GM19238 (cell line): ENCODE data around the gene NDST4.

ENCODE experiments used
- DNase-seq: peaks from one replicate; pipeline ENCODE4 v3.0.0; 2011; ENCODE audit warnings: low spot score; ENCODE audit not compliant: insufficient read length

Gene NDST4

DNA sequence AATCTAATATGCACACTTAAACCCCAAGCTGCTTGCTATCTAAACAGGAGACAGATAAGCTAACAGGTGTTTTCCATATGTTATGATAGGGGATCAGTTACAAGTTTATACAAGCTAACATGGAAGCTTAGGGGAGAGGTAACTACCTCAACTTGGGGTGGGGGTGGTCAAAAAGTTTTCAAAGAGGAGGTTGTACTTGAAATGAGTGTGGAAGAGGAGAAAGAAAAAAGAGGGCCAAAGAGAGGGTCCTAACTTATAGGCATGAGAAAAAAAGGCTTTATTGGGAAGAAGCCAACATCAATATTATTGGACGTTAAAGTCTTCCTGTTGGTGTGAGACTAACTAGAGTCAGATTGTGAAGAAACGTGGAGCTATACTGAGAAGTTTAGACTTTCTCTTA is 205.9 kb downstream of the NDST4 start:
- no peak for DNase-seq

DNA sequence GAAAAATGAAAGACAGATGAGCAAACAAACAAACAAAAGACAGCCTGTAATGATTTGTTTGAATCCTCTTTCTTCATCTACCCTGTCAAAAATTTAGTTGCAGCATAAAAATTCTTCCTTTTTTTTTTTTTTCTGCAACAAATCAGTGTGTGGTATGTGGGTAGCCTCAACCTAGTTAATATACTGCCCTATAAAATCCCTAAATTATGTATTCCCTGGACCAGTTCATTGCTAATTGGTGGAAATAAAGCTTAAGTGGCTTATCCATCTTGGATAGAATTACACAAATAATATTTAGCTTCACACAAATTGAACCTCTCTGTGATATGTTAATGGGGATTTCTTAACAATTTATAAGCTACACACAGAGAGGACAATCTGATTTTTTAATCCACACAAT is 208.4 kb downstream of the NDST4 start:
- no peak for DNase-seq

DNA sequence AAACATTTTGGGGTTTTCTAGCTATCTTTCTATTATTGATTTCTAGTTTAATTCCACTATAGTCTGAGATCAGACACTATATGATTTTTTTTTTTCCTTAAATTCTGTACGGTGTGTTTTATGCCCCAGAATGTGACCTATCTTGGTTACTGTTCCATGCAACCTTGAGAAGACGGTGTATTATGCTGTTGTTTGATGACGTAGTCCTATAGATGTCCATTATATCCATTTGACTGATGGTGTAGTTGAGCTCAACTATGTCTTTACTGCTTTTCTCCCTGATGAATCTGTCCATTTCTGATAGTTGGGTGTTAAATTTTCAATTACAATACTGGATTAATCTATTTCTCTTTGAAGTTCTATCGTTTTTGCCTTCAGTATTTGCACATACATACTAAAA is 212.5 kb downstream of the NDST4 start:
- no peak for DNase-seq

DNA sequence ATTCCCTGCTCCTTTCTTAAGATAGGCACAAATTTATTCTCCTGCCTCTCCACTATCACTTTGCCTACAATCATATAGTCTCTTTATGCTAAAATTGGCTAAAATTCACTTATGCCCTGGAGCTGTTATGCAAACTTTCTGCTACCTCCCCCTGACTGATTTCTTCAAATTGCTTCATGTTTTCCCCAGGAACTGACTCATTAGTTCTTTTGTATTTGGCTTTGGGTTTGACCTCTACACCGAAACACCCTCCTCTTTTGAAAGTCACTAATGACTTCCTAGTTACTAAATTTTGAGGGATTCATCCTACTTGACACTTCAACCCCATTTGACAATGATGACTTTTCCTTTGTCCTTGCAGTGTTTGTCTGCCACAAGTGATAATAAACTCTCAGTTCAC is 222.6 kb downstream of the NDST4 start:
- no peak for DNase-seq

DNA sequence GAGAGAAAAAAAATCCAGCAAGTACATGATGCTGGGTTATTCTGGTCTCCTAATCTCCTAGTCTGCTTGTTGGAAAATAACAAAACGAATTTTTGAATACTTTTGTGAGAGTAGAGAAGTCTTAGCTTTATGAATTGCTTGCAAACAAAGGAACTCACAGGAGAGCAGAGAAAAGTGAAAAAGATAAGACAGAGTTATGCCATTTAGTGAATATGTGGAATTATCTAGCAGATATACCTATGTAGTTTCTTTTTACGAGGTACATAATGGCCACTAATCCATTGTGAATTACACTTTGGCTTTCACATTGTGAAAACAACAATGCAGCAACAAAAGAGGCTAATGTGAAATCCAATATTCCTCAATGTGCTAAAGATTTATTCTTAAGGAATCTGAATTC is 226.7 kb downstream of the NDST4 start:
- DNase-seq, result no peak

DNA sequence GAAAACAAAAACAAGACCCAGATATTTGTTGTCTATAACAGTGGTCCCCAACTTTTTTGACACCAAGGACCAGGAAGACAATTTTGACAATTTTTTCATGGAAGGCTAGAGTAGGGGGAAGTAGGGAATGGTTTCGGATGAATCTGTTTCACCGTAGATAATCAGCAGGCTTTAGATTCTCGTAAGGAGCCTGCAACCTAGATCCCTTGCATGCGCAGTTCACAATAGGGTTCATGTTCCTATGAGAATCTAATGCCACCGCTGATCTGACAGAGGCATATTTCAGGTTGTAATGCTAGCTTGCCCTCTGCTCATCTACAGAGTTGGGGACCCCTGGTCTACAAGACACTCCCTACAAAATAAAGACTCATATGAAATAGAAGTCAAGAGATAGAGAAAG is 229.8 kb downstream of the NDST4 start:
- DNase-seq, result no peak

DNA sequence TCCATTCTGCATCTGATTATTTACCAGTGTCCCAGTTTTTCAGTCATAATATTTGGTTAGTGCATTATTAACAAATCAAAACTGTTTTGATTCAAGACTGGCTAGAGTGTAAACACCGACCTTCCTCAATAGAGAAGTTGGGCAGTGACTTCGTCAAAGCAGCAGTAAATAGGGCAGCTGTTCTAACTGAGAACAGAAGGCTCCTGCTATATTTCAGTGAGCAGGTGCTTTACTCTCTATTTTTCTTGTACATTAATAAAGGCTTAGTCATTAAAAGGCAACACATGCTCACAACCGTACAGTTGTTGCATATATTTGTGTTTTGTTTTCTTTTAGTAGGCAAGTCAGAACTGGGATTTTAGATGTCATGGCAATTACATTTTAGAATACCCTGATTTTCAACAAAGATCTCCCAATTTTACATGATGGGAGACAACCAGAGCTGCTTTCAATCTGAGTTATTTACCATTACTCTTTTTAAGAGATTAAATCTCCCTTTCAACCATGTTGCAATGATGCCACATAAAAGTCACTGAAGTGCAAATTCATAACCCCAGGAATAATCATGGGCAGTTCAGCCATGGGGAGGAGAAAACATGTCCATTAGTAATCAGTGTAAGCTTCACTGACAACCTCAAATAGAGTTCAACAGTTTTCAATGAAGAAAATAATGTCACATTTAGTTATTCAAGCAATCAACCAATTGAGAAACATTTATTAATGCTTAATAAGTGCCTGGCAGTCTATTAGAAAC is 233.3 kb downstream of the NDST4 start:
- DNase-seq, result no peak

DNA sequence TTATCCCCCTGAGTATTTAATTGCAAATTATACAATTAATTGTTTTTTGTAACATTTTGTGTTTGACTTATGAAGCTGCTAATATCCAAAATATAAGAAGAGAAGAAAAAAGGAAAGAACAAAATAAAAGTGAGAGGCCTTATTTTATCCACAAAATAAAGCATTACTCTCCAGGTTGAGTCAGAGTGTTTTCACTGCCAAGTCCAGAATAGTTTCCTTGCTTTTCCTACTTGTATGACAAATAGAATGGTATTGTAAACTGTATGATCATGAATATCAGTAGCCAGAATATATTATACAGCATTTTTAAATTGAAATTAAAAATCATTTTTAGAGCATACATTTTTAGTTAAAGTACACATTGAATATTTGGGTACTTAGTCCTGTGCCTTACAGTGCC is 237.8 kb downstream of the NDST4 start:
- DNase-seq, result no peak

DNA sequence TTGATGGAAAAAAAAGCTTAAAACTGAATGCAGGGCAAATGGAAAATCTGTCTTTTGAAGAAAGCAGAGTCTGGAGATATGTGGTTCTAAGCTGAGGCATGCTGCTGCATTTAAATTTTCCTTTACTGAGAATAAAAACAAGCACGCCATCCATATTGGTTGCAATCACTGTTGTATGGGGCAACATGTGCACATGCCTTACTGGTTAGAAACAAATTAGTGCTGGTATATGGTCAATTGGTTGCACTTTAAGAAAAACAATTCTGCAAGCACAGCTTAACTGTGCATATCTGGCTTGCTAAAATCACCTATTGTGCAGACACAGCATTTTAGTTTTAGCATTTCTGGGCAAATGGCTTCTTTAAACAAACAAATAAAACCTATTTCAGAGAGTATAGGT is 239.1 kb downstream of the NDST4 start:
- no peak for DNase-seq

DNA sequence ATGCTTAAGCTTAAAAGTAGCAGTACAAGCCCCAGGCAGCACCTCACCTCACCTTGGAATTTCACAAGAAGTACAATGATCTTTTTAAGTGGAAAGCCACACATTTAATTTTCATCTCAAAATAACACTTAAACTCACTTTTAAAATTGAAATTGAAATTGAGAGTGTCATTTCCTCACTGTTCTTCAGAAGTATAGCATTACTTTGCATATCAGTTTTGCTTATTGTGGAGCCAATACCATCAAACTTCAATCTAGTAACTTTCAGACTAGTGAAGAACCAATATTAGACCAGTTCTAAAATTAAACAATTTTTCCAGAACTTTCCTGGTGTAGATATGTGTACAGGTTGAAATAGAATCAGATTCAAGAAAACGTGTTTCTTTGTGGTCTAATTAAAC is 242.4 kb downstream of the NDST4 start:
- no peak for DNase-seq

DNA sequence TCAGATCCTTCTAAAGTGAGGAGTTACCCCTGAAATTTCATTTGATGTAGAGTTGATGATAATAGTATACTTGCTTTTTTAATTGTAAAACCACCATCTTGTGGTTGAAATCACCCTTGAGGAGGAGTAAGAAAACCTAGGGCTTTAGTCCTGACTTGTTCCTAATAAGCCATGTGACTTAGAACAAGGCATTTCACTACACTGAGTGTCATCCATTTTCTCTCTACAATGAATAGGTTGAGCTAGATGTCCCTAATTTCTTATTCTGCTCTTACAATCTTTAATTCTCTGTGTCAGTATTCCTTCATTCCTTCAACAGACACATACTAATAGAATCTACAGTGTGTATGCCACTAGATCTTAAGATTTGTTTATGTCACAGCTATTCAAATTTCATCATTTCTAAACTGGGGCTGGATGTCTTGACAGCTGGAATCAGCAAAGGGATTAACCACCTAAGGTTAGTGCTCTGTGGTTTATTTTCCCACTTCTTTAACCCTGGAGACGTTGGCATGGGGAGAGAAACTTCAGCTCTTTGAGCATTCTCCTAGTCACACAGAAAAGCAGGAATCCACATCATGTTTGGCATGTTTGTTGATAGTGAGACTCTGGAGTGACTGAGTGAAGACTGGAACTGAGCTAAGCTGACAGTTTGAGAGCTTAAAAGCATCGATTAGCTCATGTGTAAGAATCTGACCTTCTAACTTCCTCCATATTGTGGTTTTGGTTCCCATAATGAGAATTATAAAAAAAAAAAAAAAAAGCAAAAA is 246.3 kb downstream of the NDST4 start:
- DNase-seq, result no peak

DNA sequence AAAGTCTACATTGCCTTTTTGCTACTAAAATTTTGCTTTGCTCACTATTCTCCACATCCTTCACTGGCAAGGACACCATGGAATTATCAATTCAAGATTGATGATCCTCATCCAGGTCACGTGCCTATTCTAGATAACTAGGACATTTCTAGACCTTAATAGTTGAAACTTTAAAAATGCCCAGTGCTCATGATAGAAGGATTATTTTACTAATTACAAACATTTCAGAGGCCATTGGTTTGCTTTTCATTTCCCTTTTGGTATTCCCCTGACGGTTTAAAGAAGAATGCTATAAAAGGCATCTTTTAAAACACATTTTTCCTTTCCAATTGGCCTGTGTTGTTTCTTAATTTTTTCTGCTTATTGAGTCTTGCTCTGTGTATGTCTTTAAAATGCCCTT is 249.4 kb downstream of the NDST4 start:
- no peak for DNase-seq

DNA sequence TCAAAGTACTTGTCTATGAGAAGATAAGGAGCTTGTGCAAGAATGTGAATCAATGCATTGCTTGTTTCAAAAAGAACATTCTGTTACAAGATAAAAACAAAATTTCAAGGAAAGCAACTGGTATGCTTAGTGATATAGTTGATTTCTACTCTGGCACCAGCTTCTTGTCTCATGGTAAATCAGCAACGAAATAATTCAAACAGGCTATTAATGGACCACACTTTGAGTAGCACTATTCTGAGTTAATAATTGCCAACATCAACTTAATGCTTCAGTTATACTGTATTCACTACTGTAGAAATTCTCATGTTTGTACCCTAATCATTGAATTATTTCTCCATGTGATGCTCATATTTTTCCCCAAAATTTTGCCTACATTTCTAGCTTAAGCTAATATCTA is 252.6 kb downstream of the NDST4 start:
- no peak for DNase-seq

DNA sequence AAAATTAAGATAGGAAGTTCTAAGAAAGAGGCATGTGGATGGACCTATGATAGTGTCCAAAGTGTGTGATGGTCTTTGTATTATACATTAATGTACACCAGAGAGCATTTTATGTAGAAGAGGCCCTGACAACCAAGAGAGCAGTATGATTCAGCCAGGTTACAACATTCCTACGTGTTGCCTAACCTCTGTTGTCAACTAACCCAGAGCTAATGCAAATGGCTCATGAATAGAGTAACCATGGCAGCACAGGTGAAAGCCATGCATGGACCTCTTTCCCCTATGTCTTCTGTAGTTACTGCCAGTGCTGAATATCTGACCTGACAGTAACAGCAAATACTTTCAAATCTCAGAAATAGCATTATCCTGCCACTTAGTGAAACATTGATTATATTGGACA is 255.6 kb downstream of the NDST4 start:
- no peak for DNase-seq

DNA sequence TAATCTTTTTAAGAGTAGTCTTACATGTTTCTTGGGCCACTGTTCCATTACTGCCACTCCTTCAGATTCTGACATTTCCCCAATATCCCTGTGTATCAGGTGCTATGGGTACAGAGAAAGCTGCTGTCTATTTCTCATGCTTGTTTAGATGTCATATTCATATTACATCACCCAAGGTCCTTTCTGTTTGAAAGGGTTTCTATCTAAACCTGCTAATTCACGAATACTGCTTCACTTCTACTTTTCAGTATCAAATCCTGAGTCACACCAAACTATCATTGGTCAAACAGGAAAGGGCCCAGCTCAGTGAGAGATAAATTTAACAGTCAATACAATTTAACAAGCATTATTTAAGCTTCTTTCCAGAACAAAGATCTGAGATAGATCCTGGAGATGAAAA is 273.4 kb downstream of the NDST4 start:
- no peak for DNase-seq

DNA sequence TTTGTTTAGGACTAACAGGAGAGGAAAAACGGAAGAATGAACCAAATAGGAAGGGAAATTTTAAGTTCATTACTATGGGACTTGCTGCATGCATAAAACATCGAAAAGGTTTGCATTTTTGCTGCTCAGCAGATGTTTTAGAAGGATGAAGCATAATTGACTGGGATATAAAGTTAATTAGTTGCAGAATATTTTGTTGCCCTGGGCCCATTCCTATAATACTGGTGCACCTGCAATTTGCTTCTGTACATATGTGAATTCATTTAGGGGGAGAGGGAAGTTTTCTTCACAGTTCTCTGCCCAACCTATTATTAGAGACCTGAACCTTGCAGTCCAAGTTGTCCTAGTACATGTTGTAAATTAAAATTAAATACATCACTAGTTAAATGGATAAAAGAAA is 282.8 kb downstream of the NDST4 start:
- no peak for DNase-seq

DNA sequence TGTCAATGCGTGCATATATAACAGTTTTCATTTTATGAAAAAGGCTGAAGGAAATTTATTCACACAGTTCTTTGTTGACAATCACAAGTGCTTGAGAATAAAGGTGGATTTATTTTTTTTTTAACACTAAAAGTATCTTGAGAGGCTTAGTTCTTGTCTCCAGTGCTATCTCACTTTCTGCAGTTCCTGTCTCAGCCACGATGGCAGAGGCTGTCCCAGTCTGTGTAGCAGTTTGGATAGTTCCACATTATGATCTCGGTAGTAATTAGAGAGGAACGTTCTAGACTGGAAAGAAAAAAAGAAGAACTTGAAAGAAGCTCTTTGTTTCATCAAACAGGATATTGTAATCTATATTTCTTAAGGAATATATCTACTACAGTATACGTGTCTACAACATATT is 285.8 kb downstream of the NDST4 start:
- no peak for DNase-seq

DNA sequence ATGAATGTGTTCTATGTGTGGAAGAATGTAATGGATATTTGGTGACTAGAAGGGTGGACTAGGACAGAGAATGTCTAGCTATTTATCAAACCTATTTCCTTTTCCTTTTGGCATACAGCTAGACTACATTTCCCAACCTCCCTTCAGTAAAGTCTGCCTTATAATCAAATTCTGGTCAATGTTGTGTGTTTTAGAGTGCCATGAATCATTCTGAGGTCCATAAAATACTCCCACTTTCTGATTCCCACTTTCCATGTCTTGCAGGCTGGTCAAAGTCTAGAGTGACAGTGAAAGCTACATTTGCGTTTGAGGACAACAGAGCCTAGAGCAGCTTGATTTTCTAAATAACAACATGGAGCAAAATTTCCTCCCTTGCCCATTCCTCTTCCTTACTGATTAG is 297.7 kb downstream of the NDST4 start:
- no peak for DNase-seq

DNA sequence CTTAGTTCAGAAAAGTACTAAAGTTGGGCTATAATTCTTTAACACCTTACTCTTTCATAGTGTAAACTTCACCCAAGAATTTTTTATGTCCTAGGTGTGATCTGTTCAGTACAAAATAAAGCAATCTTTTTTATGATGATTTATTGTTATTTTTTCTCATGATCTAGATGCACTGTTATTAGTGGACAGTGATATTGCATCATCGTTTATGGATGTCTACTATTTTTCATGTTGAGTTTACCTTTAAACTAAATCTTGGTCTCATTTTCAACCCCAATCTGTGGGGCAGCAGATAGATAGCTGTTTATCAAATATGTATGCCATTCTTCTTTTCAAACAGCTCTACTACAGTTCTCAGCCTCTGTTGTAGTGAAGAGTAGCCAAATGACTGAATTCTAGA is 299.5 kb downstream of the NDST4 start:
- no peak for DNase-seq

DNA sequence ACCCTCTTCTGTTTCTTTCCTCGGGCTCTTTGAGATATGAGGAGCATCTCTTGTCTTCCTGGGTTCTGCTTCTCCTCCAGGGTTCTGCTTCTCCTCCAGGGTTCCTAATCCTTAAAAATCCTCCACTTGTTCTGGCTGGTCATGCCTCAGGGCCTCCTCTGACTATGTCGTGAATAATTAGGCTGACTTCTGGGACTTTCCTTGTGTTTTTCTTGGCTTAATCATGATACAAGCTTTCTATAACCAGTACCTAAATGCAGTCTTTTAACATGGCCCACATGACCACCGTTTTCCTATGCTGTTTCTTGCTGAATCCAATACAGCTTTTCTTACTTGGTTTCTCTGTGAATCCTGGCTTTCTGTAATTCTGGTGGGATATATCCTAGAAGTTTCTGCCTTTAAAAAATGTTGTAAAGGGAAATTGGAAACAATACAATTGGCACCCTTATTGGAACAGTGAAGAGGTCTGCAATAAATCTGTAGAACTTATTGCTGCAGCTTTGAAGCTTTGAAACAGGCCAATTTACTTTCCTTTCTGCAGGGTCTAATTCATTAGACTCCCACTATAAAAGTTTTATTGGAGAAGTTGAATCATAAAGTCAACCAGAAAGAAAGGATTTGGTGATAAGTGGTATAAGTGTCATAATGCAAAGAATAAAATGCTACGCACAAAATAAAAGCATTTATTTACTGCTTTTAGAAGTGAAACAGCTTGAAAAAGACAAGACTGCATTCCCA is 301.7 kb downstream of the NDST4 start:
- no peak for DNase-seq

DNA sequence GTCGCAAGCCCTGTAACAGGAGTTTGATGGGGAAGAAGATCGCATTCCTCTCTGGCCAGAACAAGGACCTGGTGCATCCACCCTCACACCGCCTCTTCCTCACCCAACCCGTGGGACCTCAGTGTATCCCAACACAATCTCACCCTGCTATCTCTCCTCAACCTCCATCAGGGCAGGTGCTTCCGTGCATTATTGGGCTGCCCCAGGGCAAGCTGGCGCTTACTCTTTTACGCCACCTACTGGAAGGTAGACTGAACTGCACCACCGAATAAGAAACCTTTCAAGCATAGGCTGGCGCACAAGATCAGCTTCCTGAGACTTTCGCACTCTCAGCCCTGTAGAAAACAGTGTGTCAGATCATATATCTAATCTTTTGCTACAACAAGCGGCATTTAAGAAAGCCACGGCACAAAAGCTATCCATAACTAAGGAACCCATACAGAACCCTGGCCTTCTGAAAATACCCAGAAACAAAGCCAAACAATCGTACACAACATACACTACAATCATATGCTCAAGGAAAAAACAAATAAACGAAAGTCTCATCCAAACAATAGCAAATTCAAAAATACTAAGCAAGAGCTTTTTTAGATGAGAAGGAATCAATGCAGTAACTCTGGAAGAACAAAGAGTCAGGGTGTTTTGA is 305.5 kb downstream of the NDST4 start:
- DNase-seq, result peak; percentile 19

DNA sequence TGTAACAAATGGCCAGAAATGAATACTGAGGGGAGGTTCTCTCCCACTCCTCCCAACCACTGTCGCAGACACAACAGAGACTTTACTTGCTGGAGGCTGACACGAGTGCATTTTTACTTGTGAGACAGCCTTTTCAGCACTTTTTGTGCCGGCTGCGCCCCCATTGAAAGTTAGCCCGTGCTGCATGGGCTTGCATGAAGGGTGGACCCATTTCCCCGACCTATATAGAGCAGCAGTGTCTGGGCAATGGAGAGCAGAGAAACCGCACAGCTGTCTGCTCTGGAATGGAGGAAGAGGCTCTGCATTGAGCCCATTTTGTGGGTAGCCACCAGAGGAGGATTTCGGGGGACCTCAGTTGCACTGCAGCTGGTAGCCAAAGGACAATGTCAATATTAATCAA is 306.1 kb downstream of the NDST4 start:
- DNase-seq, result no peak
